A549 (cell line): ENCODE data around the gene CNIH1. TPM values are rescaled to one million over a fixed set of nuclear protein-coding genes. Genes with fewer than 3 reads are reported as not detected.

Source experiments
- ATAC-seq, 2 experiments: fragments of 200-7000 bp in 1 of 2; fragments of >200 bp in 1 of 2; cut with Nextera tagmentation in 1 of 2; cut with Tn5 transposase in 1 of 2; 3 replicates each; pipeline versions ENCODE4 v1.8.0 to v1.9.1; 2018 to 2020; ENCODE audit warnings: mild to moderate bottlenecking in 1 of 2, moderate library complexity in 1 of 2
- CTCF ChIA-PET: fragments of 300-600 bp; sonication (Branson Sonifier 250); formaldehyde crosslinking; extraction: SDS; loops from one replicate; lab custom pipeline; 2021; ENCODE audit warnings: antibody characterized with exemption, inconsistent platforms; lab: Yijun Ruan, JAX
- POLR2A ChIA-PET: fragments of 350-600 bp; formaldehyde crosslinking; extraction: SDS; loops from one replicate; lab custom pipeline; 2021; ENCODE audit warnings: antibody characterized with exemption, inconsistent platforms; lab: Yijun Ruan, JAX
- DNase-seq, 2 experiments: peaks; one replicate each; pipeline versions ENCODE4 v3.0.0 to v3.0.0-alpha.2; 2011 to 2016; ENCODE audit warnings: low read depth in 1 of 2, low spot score in 1 of 2
- FAIRE-seq: peaks from 2 replicates; lab custom pipeline; 2011; peaks lifted over from hg19 to GRCh38; lab: Jason Lieb, UNC
- H3K27ac ChIP-seq, 2 experiments: fragments of >200 bp; sonication (Bioruptor Twin); formaldehyde crosslinking; 3 replicates each; pipeline ENCODE4 v1.5.1; 2016 to 2017
- H3K4me1 ChIP-seq: fragments of >200 bp; sonication (Bioruptor Twin); formaldehyde crosslinking; 3 replicates; pipeline ENCODE4 v1.6.1; 2016
- H3K4me2 ChIP-seq: fragments of >200 bp; sonication (Bioruptor Twin); formaldehyde crosslinking; 3 replicates; pipeline ENCODE4 v1.6.1; 2016
- H3K4me3 ChIP-seq: fragments of >200 bp; sonication (Bioruptor Twin); formaldehyde crosslinking; 3 replicates; pipeline ENCODE4 v1.5.1; 2016
- H3K9me3 ChIP-seq: fragments of >200 bp; sonication (Bioruptor Twin); formaldehyde crosslinking; 3 replicates; pipeline ENCODE4 v1.6.1; 2016
- ATOH8 ChIP-seq: fragments of 250-450 bp; sonication (Bioruptor Pico); IDR thresholded peaks from 2 replicates; pipeline ENCODE4 v1.5.0; 2020; ENCODE audit warnings: low read depth, mild to moderate bottlenecking, moderate library complexity
- BCL3 ChIP-seq: fragments of >200 bp; sonication (Bioruptor Twin); formaldehyde crosslinking; IDR thresholded peaks from 3 replicates; pipeline ENCODE4 v1.6.1; 2016
- CBX2 ChIP-seq: fragments of 200-600 bp; sonication (generic); IDR thresholded peaks from 2 replicates; pipeline ENCODE4 v1.6.1; 2016; ENCODE audit warnings: low read depth, mild to moderate bottlenecking, borderline replicate concordance
- CHD4 ChIP-seq: fragments of 200-600 bp; sonication (generic); IDR thresholded peaks from 2 replicates; pipeline ENCODE4 v1.6.1; 2016; ENCODE audit warnings: antibody characterized with exemption, mild to moderate bottlenecking, borderline replicate concordance
- E2F6 ChIP-seq: IDR thresholded peaks from 2 replicates; pipeline ENCODE4 v1.6.1; 2012; ENCODE audit warnings: low read depth, borderline replicate concordance
- EHF ChIP-seq: fragments of 250-450 bp; sonication (Bioruptor Pico); IDR thresholded peaks from 2 replicates; pipeline ENCODE4 v1.5.0; 2020; ENCODE audit warnings: mild to moderate bottlenecking
- EP300 ChIP-seq, 2 experiments: fragments of >200 bp; sonication (Bioruptor Twin); formaldehyde crosslinking; IDR thresholded peaks; 2 replicates in 1 of 2; 3 replicates in 1 of 2; pipeline ENCODE4 v1.6.1; 2016 to 2017
- FOSB ChIP-seq: fragments of 250-450 bp; sonication (Bioruptor Pico); IDR thresholded peaks from 2 replicates; pipeline ENCODE4 v1.5.0; 2020; ENCODE audit warnings: mild to moderate bottlenecking, moderate library complexity
- FOSL2 ChIP-seq, 2 experiments: fragments of 450-650 bp in 1 of 2; fragments of >200 bp in 1 of 2; sonication (Bioruptor Twin) in 1 of 2; formaldehyde crosslinking; IDR thresholded peaks; 2 replicates each; pipeline versions ENCODE4 v1.5.0 to v1.6.1; 2016 to 2020; ENCODE audit warnings: mild to moderate bottlenecking in 1 of 2, moderate library complexity in 1 of 2
- HDAC2 ChIP-seq: fragments of 200-600 bp; sonication (generic); IDR thresholded peaks from 2 replicates; pipeline ENCODE4 v1.6.1; 2016
- HEYL ChIP-seq: fragments of 250-450 bp; sonication (Bioruptor Pico); IDR thresholded peaks from 2 replicates; pipeline ENCODE4 v1.8.0; 2021; ENCODE audit warnings: mild to moderate bottlenecking, moderate library complexity
- HOXA7 ChIP-seq: fragments of 250-450 bp; sonication (Bioruptor Pico); IDR thresholded peaks from 2 replicates; pipeline ENCODE4 v1.5.0; 2020; ENCODE audit warnings: mild to moderate bottlenecking, moderate library complexity
- HOXB13 ChIP-seq: fragments of 250-450 bp; sonication (Bioruptor Pico); IDR thresholded peaks from 2 replicates; pipeline ENCODE4 v1.5.0; 2020; ENCODE audit warnings: low read depth, mild to moderate bottlenecking, moderate library complexity
- HOXB5 ChIP-seq: fragments of 250-450 bp; sonication (Bioruptor Pico); IDR thresholded peaks from 2 replicates; pipeline ENCODE4 v1.5.0; 2020; ENCODE audit warnings: mild to moderate bottlenecking, moderate library complexity
- JUN ChIP-seq, 2 experiments: fragments of >200 bp; sonication (Bioruptor Twin); formaldehyde crosslinking; IDR thresholded peaks; 2 replicates in 1 of 2; 3 replicates in 1 of 2; pipeline ENCODE4 v1.6.1; 2016 to 2017
- KDM5A ChIP-seq: fragments of 200-600 bp; sonication (generic); IDR thresholded peaks from 2 replicates; pipeline ENCODE4 v1.6.1; 2016; ENCODE audit warnings: antibody characterized with exemption, mild to moderate bottlenecking
- MAZ ChIP-seq: fragments of 150-350 bp; IDR thresholded peaks from 2 replicates; pipeline ENCODE4 v1.6.1; 2014; ENCODE audit warnings: antibody characterized with exemption, low read depth, low read length, borderline replicate concordance
- NR3C1 ChIP-seq: fragments of >200 bp; sonication (Bioruptor Twin); formaldehyde crosslinking; IDR thresholded peaks from 3 replicates; pipeline ENCODE4 v1.6.1; 2017
- PBX3 ChIP-seq: IDR thresholded peaks from 2 replicates; pipeline ENCODE4 v1.6.1; 2012
- PHF8 ChIP-seq: fragments of 200-600 bp; sonication (generic); IDR thresholded peaks from 2 replicates; pipeline ENCODE4 v1.6.1; 2016; ENCODE audit warnings: low read depth, mild to moderate bottlenecking, antibody characterized with exemption, moderate library complexity, borderline replicate concordance
- POLR2A ChIP-seq: IDR thresholded peaks from 2 replicates; pipeline ENCODE4 v1.6.1; 2012; ENCODE audit warnings: mild to moderate bottlenecking, low read length
- RAD21 ChIP-seq, 2 experiments: fragments of >200 bp in 1 of 2; sonication (Bioruptor Twin) in 1 of 2; formaldehyde crosslinking in 1 of 2; IDR thresholded peaks in 1 of 2; conservative IDR thresholded peaks in 1 of 2; 2 replicates in 1 of 2; 3 replicates in 1 of 2; pipeline ENCODE4 v1.6.1; 2012 to 2018; ENCODE audit warnings: inconsistent platforms in 1 of 2
- RARB ChIP-seq: fragments of 250-450 bp; sonication (Bioruptor Pico); IDR thresholded peaks from 2 replicates; pipeline ENCODE4 v1.8.0; 2021; ENCODE audit warnings: mild to moderate bottlenecking, moderate library complexity
- RCOR1 ChIP-seq: fragments of 150-350 bp; IDR thresholded peaks from 2 replicates; pipeline ENCODE4 v1.6.1; 2014; ENCODE audit warnings: antibody characterized with exemption, low read length, low read depth
- REST ChIP-seq: fragments of 200-600 bp; sonication (generic); IDR thresholded peaks from 2 replicates; pipeline ENCODE4 v1.6.1; 2016; ENCODE audit warnings: antibody characterized with exemption, mild to moderate bottlenecking, moderate library complexity
- SMC3 ChIP-seq: fragments of >200 bp; sonication (Bioruptor Twin); formaldehyde crosslinking; IDR thresholded peaks from 3 replicates; pipeline ENCODE4 v1.6.1; 2018; ENCODE audit warnings: inconsistent platforms
- ZC3H11A ChIP-seq: fragments of 450-650 bp; IDR thresholded peaks from 2 replicates; pipeline ENCODE4 v1.6.1; 2014; ENCODE audit warnings: antibody characterized with exemption, mild to moderate bottlenecking
- WGBS: methylation state at CpG from one replicate; pipeline ENCODE4 v1.1.6; 2017; ENCODE audit errors: missing lambda C conversion rate; 5-methylcytosine and 5-hydroxymethylcytosine counted together
- polyA minus RNA-seq: library from RNA; depleted of rRNA, polyadenylated mRNA; stranded (reverse); fragments of >200 nt; gene quantifications from 2 replicates; pipeline ENCODE4 v1.2.3, GENCODE V29; 2011; rRNA and poly(A)+ RNA removed
- polyA plus RNA-seq, 4 experiments: library from polyadenylated mRNA; depleted of rRNA in 3 of 4; stranded (reverse); fragments of >200 nt; fragmentation: RNase III in 1 of 4; extraction: RNeasy Plus Mini Kit Qiagen cat#74134 plus additional on column Dnase treatment in 1 of 4; gene quantifications; 2 replicates in 3 of 4; 3 replicates in 1 of 4; pipeline ENCODE4 v1.2.3, GENCODE V29; 2011 to 2017
- TF ChIP-seq, protein P1 (sequence below): fragments of >200 bp; sonication (Bioruptor Twin); formaldehyde crosslinking; IDR thresholded peaks from 3 replicates; pipeline ENCODE4 v1.5.1; 2016

The CNIH1 gene
- polyA plus RNA-seq (2011; rRNA removed): 411 and 487 TPM in 2 replicates
- polyA plus RNA-seq (2012; cell fraction: cytosol; rRNA removed): 172 and 215 TPM in 2 replicates
- 144 and 174 TPM in 2 replicates for polyA plus RNA-seq (2012; cell fraction: nucleus; rRNA removed)
- 337 to 361 TPM (median 347 TPM) in 3 replicates for polyA plus RNA-seq (2017; fragmentation: RNase III; extraction: RNeasy Plus Mini Kit Qiagen cat#74134 plus additional on column Dnase treatment)
- polyA minus RNA-seq: 453 and 486 TPM in 2 replicates

- H3K9me3 ChIP-seq: no peaks in the 10 kb centered on the region
- POLR2A ChIA-PET: no interaction called here
- ATAC-seq (peak; percentile 98 to 99), FAIRE-seq (no peak), DNase-seq (peak; percentile 88 to 94)
- TF ChIP-seq HDAC2 (no peak), HOXB5 (peak; percentile 62; the same call in 1 of the 2 replicates), FOSL2 (IDR thresholded peaks at IDR 0.05) (no peak), FOSL2 (CRISPR knock-in tag; IDR thresholded peaks at IDR 0.05) (peak; percentile 2; the same call in 1 of the 2 replicates), ATOH8 (CRISPR knock-in tag) (peak; percentile 68; the same call in 1 of the 2 replicates), CBX2 (no peak), NR3C1 (no peak), JUN (IDR thresholded peaks at IDR 0.05) (peak; percentile 56 to 94; a peak in 4 of 5 replicates), POLR2A (peak; percentile 92), RARB (CRISPR knock-in tag) (no peak), KDM5A (no peak), MAZ (0 out of 2 replicates have a peak, but pooled peaks have one; percentile 60), BCL3 (peak; percentile 87; the same call in 1 of the 3 replicates), PHF8 (peak; percentile 82), ZC3H11A (no peak), HOXB13 (CRISPR knock-in tag) (0 out of 2 replicates have a peak, but pooled peaks have one; percentile 36), CHD4 (no peak), EHF (CRISPR knock-in tag) (peak; percentile 62; the same call in 1 of the 2 replicates), FOSB (CRISPR knock-in tag) (no peak), RCOR1 (no peak), RAD21 (conservative IDR thresholded peaks at IDR 0.05 in 1 of 2, IDR thresholded peaks at IDR 0.05 in 1 of 2) (peak in 1 of 2 experiments; percentile 18; a peak in 1 of 5 replicates), HOXA7 (CRISPR knock-in tag) (no peak), PBX3 (no peak), REST (no peak), HEYL (CRISPR knock-in tag) (no peak), SMC3 (peak; percentile 54), E2F6 (no peak), EP300 (IDR thresholded peaks at IDR 0.05) (no peak)
- TF ChIP-seq, protein P1, sequence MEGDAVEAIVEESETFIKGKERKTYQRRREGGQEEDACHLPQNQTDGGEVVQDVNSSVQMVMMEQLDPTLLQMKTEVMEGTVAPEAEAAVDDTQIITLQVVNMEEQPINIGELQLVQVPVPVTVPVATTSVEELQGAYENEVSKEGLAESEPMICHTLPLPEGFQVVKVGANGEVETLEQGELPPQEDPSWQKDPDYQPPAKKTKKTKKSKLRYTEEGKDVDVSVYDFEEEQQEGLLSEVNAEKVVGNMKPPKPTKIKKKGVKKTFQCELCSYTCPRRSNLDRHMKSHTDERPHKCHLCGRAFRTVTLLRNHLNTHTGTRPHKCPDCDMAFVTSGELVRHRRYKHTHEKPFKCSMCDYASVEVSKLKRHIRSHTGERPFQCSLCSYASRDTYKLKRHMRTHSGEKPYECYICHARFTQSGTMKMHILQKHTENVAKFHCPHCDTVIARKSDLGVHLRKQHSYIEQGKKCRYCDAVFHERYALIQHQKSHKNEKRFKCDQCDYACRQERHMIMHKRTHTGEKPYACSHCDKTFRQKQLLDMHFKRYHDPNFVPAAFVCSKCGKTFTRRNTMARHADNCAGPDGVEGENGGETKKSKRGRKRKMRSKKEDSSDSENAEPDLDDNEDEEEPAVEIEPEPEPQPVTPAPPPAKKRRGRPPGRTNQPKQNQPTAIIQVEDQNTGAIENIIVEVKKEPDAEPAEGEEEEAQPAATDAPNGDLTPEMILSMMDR: peak; percentile 84
- H3K4me3 ChIP-seq: peak within 1 kb of the TSS; percentile 78
- H3K4me2 ChIP-seq: peak within 1 kb of the TSS; percentile 93
- H3K4me1 ChIP-seq: peaks cover 36% of the 10 kb centered on the region
- 2% methylated on average over 60 of the region's 100 CpGs for WGBS
- H3K27ac ChIP-seq: peak within 1 kb of the TSS; percentile 94 to 98
- CTCF ChIA-PET: interaction anchor here (0.6 to 2.0 kb wide), 17 partner anchors 9 to 358 kb away, joined by 3 to 8 read pairs (median 4); partner anchors contain the start of gene GMFB
Measured at GRCh38 chr14:54440873-54441868, at the start of gene CNIH1. Gene CNIH1, minus strand, starts transcription at chr14:54441374. Its CDS starts 47 bp downstream, at chr14:54441327.
